Gastroesophageal sphincter (tissue), 3 donors: ENCODE results near the gene S1PR1.

Experiments used
- CTCF ChIP-seq, 4 experiments: fragments of 200-600 bp in 2 of 4; fragments of 450-650 bp in 2 of 4; sonication (generic) in 1 of 4; IDR thresholded peaks; one replicate each; pipeline ENCODE4 v1.5.1; 2017 to 2019; ENCODE audit warnings: antibody characterized with exemption in 4 of 4, mild to moderate bottlenecking in 2 of 4, moderate library complexity in 2 of 4
- EP300 ChIP-seq: sonication (generic); formaldehyde crosslinking; IDR thresholded peaks from one replicate; pipeline ENCODE4 v1.6.1; 2017; ENCODE audit warnings: antibody characterized with exemption, mild to moderate bottlenecking
- POLR2A ChIP-seq, 2 donors: fragments of 450-650 bp; IDR thresholded peaks; one replicate each; pipeline ENCODE4 v1.6.1; 2017; ENCODE audit warnings: antibody characterized with exemption in 2 of 2, mild to moderate bottlenecking in 2 of 2, moderate library complexity in 1 of 2

DNA sequence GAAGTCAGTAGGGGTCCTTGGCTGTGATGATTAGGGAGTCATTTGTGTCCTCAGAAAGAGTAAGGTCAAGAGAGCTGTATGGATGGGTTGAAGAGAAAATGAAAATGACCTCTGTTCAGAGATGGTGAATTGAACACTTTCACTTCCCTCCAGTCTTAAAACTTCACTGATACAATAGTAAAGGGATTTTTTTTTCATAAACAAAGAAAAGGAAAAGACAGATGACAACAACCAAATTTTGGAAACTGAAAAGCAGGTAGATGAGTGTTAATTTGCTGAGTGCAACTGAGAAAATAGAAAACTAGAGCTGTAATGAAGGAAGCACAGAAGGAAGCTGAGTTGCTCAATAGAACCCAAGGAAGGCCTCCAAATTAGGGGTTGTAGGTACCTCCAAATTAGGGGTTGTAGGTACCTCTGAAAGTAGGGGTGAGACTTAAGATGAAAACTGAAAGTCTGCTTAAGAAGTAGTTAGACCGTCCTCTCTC is 14.8 kb upstream of the S1PR1 start:
- TF ChIP-seq EP300 (no peak), CTCF (IDR thresholded peaks at IDR 0.05) (no peak), POLR2A (IDR thresholded peaks at IDR 0.05) (no peak)
